Cardiac muscle cell (in vitro differentiated cells and primary cell): ENCODE results near the gene MSS51. TPM values are rescaled to one million over a fixed set of nuclear protein-coding genes. Genes with fewer than 3 reads are reported as not detected.

Experiments
- DNase-seq, 2 donors: peaks; one replicate each; pipeline versions ENCODE4 v3.0.0 to v3.0.0-alpha.2; 2010 to 2017; ENCODE audit warnings: low read depth in 1 of 2, low spot score in 1 of 2
- H3K27ac ChIP-seq: fragments of 200-600 bp; sonication (generic); 2 replicates; pipeline ENCODE4 v1.5.1; 2016
- H3K27me3 ChIP-seq: fragments of 200-600 bp; sonication (generic); 2 replicates; pipeline ENCODE4 v1.6.0; 2016; ENCODE audit warnings: control low read depth
- H3K36me3 ChIP-seq: fragments of 200-600 bp; sonication (generic); 2 replicates; pipeline ENCODE4 v1.5.1; 2016; ENCODE audit warnings: control low read depth
- H3K4me1 ChIP-seq: fragments of 200-600 bp; sonication (generic); 2 replicates; pipeline ENCODE4 v1.8.1; 2017; ENCODE audit warnings: low read depth, mild to moderate bottlenecking, mixed run types
- H3K4me3 ChIP-seq: fragments of 200-600 bp; sonication (generic); 2 replicates; pipeline ENCODE4 v1.5.1; 2016; ENCODE audit warnings: mild to moderate bottlenecking
- H3K9me3 ChIP-seq: fragments of 200-600 bp; sonication (generic); 2 replicates; pipeline ENCODE4 v1.5.1; 2017; ENCODE audit warnings: low read depth, mild to moderate bottlenecking, control low read depth
- CTCF ChIP-seq: IDR thresholded peaks from 2 replicates; pipeline ENCODE4 v1.5.1; 2012; ENCODE audit warnings: low read depth, mild to moderate bottlenecking, low read length
- polyA plus RNA-seq: library from polyadenylated mRNA; unstranded; fragments of >200 nt; fragmentation: Nextera tagmentation; extraction: Ambion mirVana; gene quantifications from 2 replicates; pipeline ENCODE4 v1.2.1, GENCODE V29; 2016
- total RNA-seq: library from RNA; depleted of rRNA; stranded (reverse); fragments of >200 nt; gene quantifications from 2 replicates; pipeline ENCODE4 v1.2.3, GENCODE V29; 2016

The MSS51 gene
- total and polyA plus RNA-seq, 2 experiments from 2014 or later, result 3.5 to 3.9 TPM

GRCh38 chr10:73408061-73408460 lies 25.3 kb downstream of the MSS51 start:
- Histone ChIP-seq H3K36me3 (no peaks in the 10 kb centered on the region), H3K4me1 (peaks cover 3% of the 10 kb centered on the region), H3K27me3 (no peaks in the 10 kb centered on the region), H3K27ac (no peak overlapping the region), H3K4me3 (no peak overlapping the region), H3K9me3 (no peaks in the 10 kb centered on the region)
- TF ChIP-seq CTCF, result no peak
- no peak for DNase-seq

- Histone ChIP-seq H3K27ac (no peak overlapping the region), H3K4me1 (no peaks in the 10 kb centered on the region), H3K27me3 (no peaks in the 10 kb centered on the region), H3K4me3 (no peak overlapping the region), H3K9me3 (no peaks in the 10 kb centered on the region), H3K36me3 (no peaks in the 10 kb centered on the region)
- TF ChIP-seq CTCF, result no peak
- no peak for DNase-seq
These were observed 25.9 kb downstream of the MSS51 start for GRCh38 chr10:73407495-73407894.

- no peak overlapping the region for H3K4me3 ChIP-seq
- no peak for TF ChIP-seq CTCF
- DNase-seq, result peak in 1 of 2 donors; percentile 23
These were observed 26.5 kb downstream of the MSS51 start for GRCh38 chr10:73406846-73407245.

GRCh38 chr10:73405556-73405955 lies 27.8 kb downstream of the MSS51 start:
- no peak for DNase-seq
- Histone ChIP-seq H3K36me3 (no peaks in the 10 kb centered on the region), H3K27me3 (no peaks in the 10 kb centered on the region), H3K4me3 (no peak overlapping the region), H3K27ac (no peak overlapping the region), H3K9me3 (no peaks in the 10 kb centered on the region), H3K4me1 (no peaks in the 10 kb centered on the region)
- no peak for TF ChIP-seq CTCF

More at GRCh38 chr10:73406846-73407245, 26.5 kb downstream of the MSS51 start:
- H3K27ac ChIP-seq, result no peak overlapping the region
- no peaks in the 10 kb centered on the region for H3K27me3 ChIP-seq
- H3K4me1 ChIP-seq, result no peaks in the 10 kb centered on the region
- H3K9me3 ChIP-seq, result no peaks in the 10 kb centered on the region
- H3K36me3 ChIP-seq, result no peaks in the 10 kb centered on the region

GRCh38 chr10:73404690-73405089 lies 28.7 kb downstream of the MSS51 start:
- H3K9me3 ChIP-seq, result no peaks in the 10 kb centered on the region
- H3K36me3 ChIP-seq, result no peaks in the 10 kb centered on the region
- H3K27ac ChIP-seq, result no peak overlapping the region
- TF ChIP-seq CTCF, result no peak
- H3K27me3 ChIP-seq, result no peaks in the 10 kb centered on the region
- no peaks in the 10 kb centered on the region for H3K4me1 ChIP-seq
- no peak for DNase-seq
- H3K4me3 ChIP-seq, result no peak overlapping the region

- Histone ChIP-seq H3K27me3 (no peaks in the 10 kb centered on the region), H3K9me3 (no peaks in the 10 kb centered on the region), H3K36me3 (peaks cover 5% of the 10 kb centered on the region), H3K4me1 (no peaks in the 10 kb centered on the region), H3K4me3 (no peak overlapping the region), H3K27ac (no peak overlapping the region)
- TF ChIP-seq CTCF, result no peak
- no peak for DNase-seq
These were observed 31.7 kb downstream of the MSS51 start for GRCh38 chr10:73401636-73402035.
